Fibroblast of lung (primary cell): ENCODE results near the gene CDH12. TPM values are rescaled to one million over a fixed set of nuclear protein-coding genes. Genes with fewer than 3 reads are reported as not detected.

ENCODE experiments used
- DNase-seq, 2 donors: peaks; one replicate each; pipeline versions ENCODE4 v3.0.0 to v3.0.0-alpha.2; 2010; ENCODE audit warnings: low read depth in 2 of 2
- H2AFZ ChIP-seq: 2 replicates; pipeline ENCODE4 v1.5.1; 2012; ENCODE audit warnings: low read length, control low read depth, inconsistent platforms
- H3K27ac ChIP-seq: 2 replicates; pipeline ENCODE4 v1.5.1; 2011; ENCODE audit warnings: low read length, control low read depth; ENCODE audit not compliant: insufficient read depth
- H3K27me3 ChIP-seq: 2 replicates; pipeline ENCODE4 v1.5.1; 2011; ENCODE audit warnings: mild to moderate bottlenecking, low read length; ENCODE audit not compliant: control insufficient read depth, insufficient read depth
- H3K36me3 ChIP-seq: 2 replicates; pipeline ENCODE4 v1.5.1; 2011; ENCODE audit warnings: low read length; ENCODE audit not compliant: control insufficient read depth, insufficient read depth
- H3K4me1 ChIP-seq: 2 replicates; pipeline ENCODE4 v1.5.1; 2011; ENCODE audit warnings: low read length; ENCODE audit not compliant: control insufficient read depth, insufficient read depth; ENCODE audit errors: extremely low read depth
- H3K4me2 ChIP-seq: 2 replicates; pipeline ENCODE4 v1.5.1; 2011; ENCODE audit warnings: low read length, control low read depth; ENCODE audit not compliant: insufficient read depth; ENCODE audit errors: extremely low read depth
- H3K4me3 ChIP-seq, 4 experiments: fragments of 200-600 bp in 1 of 4; sonication (generic) in 1 of 4; replicated peaks in 1 of 4; 2 replicates each; pipeline ENCODE4 v1.5.1; 2011 to 2016; ENCODE audit warnings: low read length in 4 of 4, low read depth in 3 of 4, mild to moderate bottlenecking in 3 of 4, control low read depth in 2 of 4, inconsistent platforms in 1 of 4, mixed read lengths in 1 of 4; ENCODE audit not compliant: insufficient read depth in 1 of 4; ENCODE audit errors: control extremely low read depth in 1 of 4
- H3K79me2 ChIP-seq: 2 replicates; pipeline ENCODE4 v1.5.1; 2012; ENCODE audit warnings: mild to moderate bottlenecking, low read length, inconsistent platforms; ENCODE audit not compliant: control insufficient read depth, insufficient read depth
- H3K9ac ChIP-seq: 2 replicates; pipeline ENCODE4 v1.5.1; 2011; ENCODE audit warnings: mild to moderate bottlenecking, low read length, control low read depth; ENCODE audit not compliant: insufficient read depth
- H3K9me3 ChIP-seq: 2 replicates; pipeline ENCODE4 v1.5.1; 2012; ENCODE audit warnings: low read depth, low read length; ENCODE audit not compliant: control insufficient read depth, insufficient read depth
- H4K20me1 ChIP-seq: 2 replicates; pipeline ENCODE4 v1.5.1; 2011; ENCODE audit warnings: low read length; ENCODE audit not compliant: control insufficient read depth, insufficient read depth; ENCODE audit errors: extremely low read depth
- CTCF ChIP-seq, 2 donors: IDR thresholded peaks in 1 of 2; conservative IDR thresholded peaks in 1 of 2; 1 replicate in 1 of 2; 2 replicates in 1 of 2; pipeline ENCODE4 v1.5.1; 2011 to 2012; ENCODE audit warnings: low read length in 2 of 2, control low read depth in 1 of 2, inconsistent platforms in 1 of 2, low read depth in 1 of 2, mild to moderate bottlenecking in 1 of 2
- EZH2 ChIP-seq: IDR thresholded peaks from 2 replicates; pipeline ENCODE4 v1.5.1; 2012; ENCODE audit warnings: low read length, control low read depth, mild to moderate bottlenecking; ENCODE audit errors: missing control alignments
- polyA plus RNA-seq, 2 donors: library from polyadenylated mRNA; depleted of rRNA in 1 of 2; stranded (reverse) in 1 of 2; unstranded in 1 of 2; fragments of >200 nt; gene quantifications; 2 replicates each; pipeline ENCODE4 v1.2.1, GENCODE V29; 2011 to 2012; ENCODE audit warnings: missing spikeins in 1 of 2
- total RNA-seq: library from RNA; depleted of rRNA; stranded (reverse); fragments of >200 nt; gene quantifications from 2 replicates; pipeline ENCODE4 v1.2.1, GENCODE V29; 2014

The CDH12 gene
- total and polyA plus RNA-seq, 2 donors (not counting 1 experiment from before 2014, with no cell fraction given): 0.02 TPM; not detected in 1

GRCh38 chr5:22079002-22079401 lies 774.1 kb downstream of the CDH12 start:
- H3K79me2 ChIP-seq: no peaks in the 10 kb centered on the region

GRCh38 chr5:22076586-22076985 lies 776.6 kb downstream of the CDH12 start:
- Histone ChIP-seq H3K27me3 (no peaks in the 10 kb centered on the region), H2AFZ (no peak overlapping the region), H3K9me3 (no peaks in the 10 kb centered on the region), H3K79me2 (no peaks in the 10 kb centered on the region), H3K4me1 (no peaks in the 10 kb centered on the region), H3K9ac (no peak overlapping the region), H3K4me3 (no peak overlapping the region), H3K27ac (no peak overlapping the region), H3K4me2 (no peak overlapping the region), H4K20me1 (no peaks in the 10 kb centered on the region), H3K36me3 (no peaks in the 10 kb centered on the region)
- no peak for TF ChIP-seq CTCF (conservative IDR thresholded peaks at IDR 0.05 in 1 of 2, IDR thresholded peaks at IDR 0.05 in 1 of 2; ENCODE audit: low read depth in 1 of 2, low read length in 2 of 2)
- no peak for TF ChIP-seq EZH2
- DNase-seq: no peak

More at GRCh38 chr5:22079002-22079401, 774.1 kb downstream of the CDH12 start:
- Histone ChIP-seq H3K27ac (no peak overlapping the region), H3K9me3 (no peaks in the 10 kb centered on the region), H3K4me1 (no peaks in the 10 kb centered on the region), H3K4me3 (no peak overlapping the region), H3K27me3 (no peaks in the 10 kb centered on the region), H3K36me3 (no peaks in the 10 kb centered on the region), H4K20me1 (no peaks in the 10 kb centered on the region), H3K4me2 (no peak overlapping the region), H2AFZ (no peak overlapping the region), H3K9ac (no peak overlapping the region)
- TF ChIP-seq EZH2 (no peak), CTCF (conservative IDR thresholded peaks at IDR 0.05 in 1 of 2, IDR thresholded peaks at IDR 0.05 in 1 of 2; ENCODE audit: low read depth in 1 of 2, low read length in 2 of 2) (no peak)
- DNase-seq: no peak

GRCh38 chr5:22070186-22070728 lies 782.9 kb downstream of the CDH12 start:
- H3K4me1 ChIP-seq: no peaks in the 10 kb centered on the region
- no peak overlapping the region for H3K4me2 ChIP-seq
- H3K9ac ChIP-seq: no peak overlapping the region
- no peaks in the 10 kb centered on the region for H3K27me3 ChIP-seq
- no peak overlapping the region for H3K4me3 ChIP-seq
- H2AFZ ChIP-seq: no peak overlapping the region
- H3K36me3 ChIP-seq: no peaks in the 10 kb centered on the region
- H3K79me2 ChIP-seq: no peaks in the 10 kb centered on the region
- no peak for DNase-seq
- H4K20me1 ChIP-seq: no peaks in the 10 kb centered on the region
- TF ChIP-seq EZH2 (no peak), CTCF (conservative IDR thresholded peaks at IDR 0.05 in 1 of 2, IDR thresholded peaks at IDR 0.05 in 1 of 2; ENCODE audit: low read depth in 1 of 2, low read length in 2 of 2) (no peak)
- H3K9me3 ChIP-seq: no peaks in the 10 kb centered on the region
- H3K27ac ChIP-seq: no peak overlapping the region
